H1 (cell line): ENCODE measurements around the gene RNF26. TPM values are rescaled to one million over a fixed set of nuclear protein-coding genes. Genes with fewer than 3 reads are reported as not detected.

Experiments used
- CTCF ChIA-PET: fragments of 300-600 bp; sonication (Branson Sonifier 250); formaldehyde crosslinking; loops from one replicate; lab custom pipeline; 2021; ENCODE audit not compliant: partially characterized antibody; lab: Charles Lee
- POLR2A ChIA-PET: fragments of 300-600 bp; sonication (Branson Sonifier 250); formaldehyde crosslinking; loops from one replicate; lab custom pipeline; 2021; ENCODE audit warnings: inconsistent platforms; ENCODE audit not compliant: partially characterized antibody; lab: Charles Lee
- DNase-seq, 2 experiments: peaks; one replicate each; pipeline versions ENCODE4 v3.0.0 to v3.0.0-alpha.2; 2010 to 2022; ENCODE audit warnings: low spot score in 2 of 2, low read depth in 1 of 2, mixed read lengths in 1 of 2
- FAIRE-seq: peaks from 2 replicates; lab custom pipeline; 2011; peaks lifted over from hg19 to GRCh38; lab: Jason Lieb, UNC
- H2AFZ ChIP-seq: 2 replicates; pipeline ENCODE4 v1.8.1; 2012; ENCODE audit warnings: low read length, inconsistent platforms
- H2AK5ac ChIP-seq: 2 replicates; pipeline ENCODE4 v1.6.1; 2013; ENCODE audit warnings: low read depth, low read length
- H2BK120ac ChIP-seq: replicated peaks from 2 replicates; pipeline ENCODE3; 2013; ENCODE audit warnings: low read depth, low read length, inconsistent platforms
- H2BK12ac ChIP-seq: 2 replicates; pipeline ENCODE4 v1.6.1; 2013; ENCODE audit warnings: low read depth, low read length
- H2BK15ac ChIP-seq: 2 replicates; pipeline ENCODE4 v1.6.1; 2013; ENCODE audit warnings: low read length
- H2BK20ac ChIP-seq: 2 replicates; pipeline ENCODE4 v1.6.1; 2013; ENCODE audit warnings: low read length
- H2BK5ac ChIP-seq: 2 replicates; pipeline ENCODE4 v1.6.1; 2013; ENCODE audit warnings: low read depth, low read length
- H3K14ac ChIP-seq: 2 replicates; pipeline ENCODE4 v1.6.1; 2013; ENCODE audit warnings: inconsistent platforms; ENCODE audit not compliant: insufficient read length
- H3K18ac ChIP-seq: 2 replicates; pipeline ENCODE4 v1.6.1; 2013; ENCODE audit warnings: low read length; ENCODE audit errors: extremely low read depth
- H3K23ac ChIP-seq: 2 replicates; pipeline ENCODE4 v1.6.1; 2013; ENCODE audit warnings: inconsistent platforms; ENCODE audit not compliant: insufficient read length
- H3K23me2 ChIP-seq: 2 replicates; pipeline ENCODE4 v1.6.1; 2013; ENCODE audit warnings: low read depth, low read length
- H3K27ac ChIP-seq: 2 replicates; pipeline ENCODE4 v1.6.1; 2011; ENCODE audit warnings: low read depth, low read length, inconsistent platforms
- H3K27me3 ChIP-seq, 4 experiments: replicated peaks in 1 of 4; 1 replicate in 1 of 4; 2 replicates in 3 of 4; pipeline versions ENCODE4 v1.6.1 to v1.8.1; 2011 to 2013; ENCODE audit warnings: low read length in 3 of 4, mild to moderate bottlenecking in 3 of 4, inconsistent platforms in 2 of 4, mixed read lengths in 2 of 4, moderate library complexity in 1 of 4; ENCODE audit not compliant: control insufficient read depth in 3 of 4, insufficient read depth in 3 of 4; ENCODE audit errors: extremely low read depth in 1 of 4
- H3K36me3 ChIP-seq, 4 experiments: 2 replicates each; pipeline versions ENCODE4 v1.6.1 to v1.8.1; 2011 to 2013; ENCODE audit warnings: mild to moderate bottlenecking in 4 of 4, low read length in 3 of 4, moderate library complexity in 2 of 4, control low read depth in 1 of 4, inconsistent platforms in 1 of 4; ENCODE audit not compliant: insufficient read depth in 4 of 4, control insufficient read depth in 2 of 4
- H3K4ac ChIP-seq: replicated peaks from 2 replicates; pipeline ENCODE3; 2013; ENCODE audit warnings: low read length, low read depth, mixed read lengths, inconsistent platforms; ENCODE audit not compliant: insufficient read length
- H3K4me1 ChIP-seq, 4 experiments: replicated peaks in 1 of 4; 1 replicate in 1 of 4; 2 replicates in 3 of 4; pipeline versions ENCODE4 v1.6.1 to v1.8.1; 2011 to 2013; ENCODE audit warnings: low read length in 3 of 4, inconsistent platforms in 2 of 4, mixed read lengths in 1 of 4; ENCODE audit not compliant: insufficient read depth in 4 of 4, control insufficient read depth in 3 of 4
- H3K4me2 ChIP-seq, 2 experiments: 2 replicates each; pipeline versions ENCODE4 v1.6.1 to v1.8.1; 2011 to 2013; ENCODE audit warnings: low read depth in 2 of 2, low read length in 2 of 2, control low read depth in 1 of 2, inconsistent platforms in 1 of 2, mild to moderate bottlenecking in 1 of 2; ENCODE audit not compliant: insufficient read depth in 1 of 2
- H3K4me3 ChIP-seq, 4 experiments: fragments of 200-600, 300-600 bp in 1 of 4; sonication (generic), shearing (Covaris generic), sonication (Bioruptor Twin) in 1 of 4; 2 replicates each; pipeline versions ENCODE4 v1.5.1 to v1.8.1; 2011 to 2016; ENCODE audit warnings: low read length in 4 of 4, low read depth in 3 of 4, control low read depth in 2 of 4, inconsistent platforms in 2 of 4, mild to moderate bottlenecking in 2 of 4, mixed read lengths in 1 of 4, moderate library complexity in 1 of 4; ENCODE audit not compliant: insufficient read depth in 2 of 4; ENCODE audit errors: extremely low read depth in 1 of 4
- H3K56ac ChIP-seq: replicated peaks from 2 replicates; pipeline ENCODE3; 2013; ENCODE audit warnings: low read depth, mild to moderate bottlenecking, mixed read lengths, low read length, inconsistent platforms; ENCODE audit not compliant: insufficient read length
- H3K79me1 ChIP-seq: 2 replicates; pipeline ENCODE4 v1.6.1; 2013; ENCODE audit warnings: low read depth, low read length, control low read depth
- H3K79me2 ChIP-seq, 2 experiments: 2 replicates each; pipeline versions ENCODE4 v1.6.1 to v1.8.1; 2012 to 2013; ENCODE audit warnings: low read length in 2 of 2, mild to moderate bottlenecking in 2 of 2, inconsistent platforms in 1 of 2; ENCODE audit not compliant: insufficient read depth in 2 of 2, control insufficient read depth in 1 of 2
- H3K9ac ChIP-seq, 4 experiments: replicated peaks in 1 of 4; 1 replicate in 1 of 4; 2 replicates in 3 of 4; pipeline versions ENCODE4 v1.6.1 to v1.8.1; 2011 to 2013; ENCODE audit warnings: low read depth in 3 of 4, low read length in 3 of 4, control low read depth in 2 of 4, mild to moderate bottlenecking in 2 of 4, moderate library complexity in 2 of 4, inconsistent platforms in 1 of 4; ENCODE audit errors: extremely low read depth in 1 of 4
- H3K9me3 ChIP-seq, 2 experiments: 2 replicates each; pipeline versions ENCODE4 v1.6.1 to v1.8.1; 2012 to 2013; ENCODE audit warnings: mild to moderate bottlenecking in 2 of 2, moderate library complexity in 2 of 2, control low read depth in 1 of 2, inconsistent platforms in 1 of 2, low read depth in 1 of 2, low read length in 1 of 2, mixed read lengths in 1 of 2; ENCODE audit not compliant: insufficient read depth in 2 of 2
- H4K20me1 ChIP-seq, 2 experiments: replicated peaks in 1 of 2; 2 replicates each; pipeline versions ENCODE3 to v1.8.1; 2011 to 2013; ENCODE audit warnings: inconsistent platforms in 2 of 2, low read length in 2 of 2, mild to moderate bottlenecking in 1 of 2; ENCODE audit not compliant: insufficient read depth in 2 of 2, control insufficient read depth in 1 of 2
- H4K5ac ChIP-seq: 2 replicates; pipeline ENCODE4 v1.6.1; 2013; ENCODE audit warnings: low read length, low read depth, mixed read lengths, inconsistent platforms; ENCODE audit not compliant: insufficient read length
- H4K8ac ChIP-seq: 2 replicates; pipeline ENCODE4 v1.8.0; 2013; ENCODE audit warnings: mild to moderate bottlenecking, moderate library complexity, low read length, inconsistent platforms; ENCODE audit not compliant: insufficient read depth; ENCODE audit errors: extremely low read depth
- H4K91ac ChIP-seq: replicated peaks from 2 replicates; pipeline ENCODE3; 2013; ENCODE audit warnings: low read length, mixed read lengths, inconsistent platforms; ENCODE audit not compliant: insufficient read length
- BACH1 ChIP-seq: IDR thresholded peaks from 2 replicates; pipeline ENCODE4 v1.6.1; 2012; ENCODE audit warnings: low read length, improper control_type of control experiment
- BCL11A ChIP-seq, 2 experiments: IDR thresholded peaks; one replicate each; pipeline ENCODE4 v1.6.1; 2011; ENCODE audit warnings: low read depth in 2 of 2, low read length in 2 of 2, mild to moderate bottlenecking in 2 of 2
- CTCF ChIP-seq, 3 experiments: IDR thresholded peaks; 1 replicate in 2 of 3; 2 replicates in 1 of 3; pipeline versions ENCODE4 v1.5.1 to v1.6.1; 2011; ENCODE audit warnings: low read length in 3 of 3, mild to moderate bottlenecking in 3 of 3, inconsistent platforms in 2 of 3, low read depth in 1 of 3, moderate library complexity in 1 of 3; ENCODE audit not compliant: insufficient read depth in 1 of 3; ENCODE audit errors: control extremely low read depth in 1 of 3
- JUN ChIP-seq: IDR thresholded peaks from 2 replicates; pipeline ENCODE4 v1.6.1; 2011; ENCODE audit warnings: low read depth, mild to moderate bottlenecking, improper control_type of control experiment, low read length
- KDM1A ChIP-seq: fragments of 200-600, 300-600 bp; sonication (generic); IDR thresholded peaks from 2 replicates; pipeline ENCODE4 v1.7.1; 2016; ENCODE audit warnings: mild to moderate bottlenecking, low read length, borderline replicate concordance
- RAD21 ChIP-seq, 2 experiments: IDR thresholded peaks in 1 of 2; conservative IDR thresholded peaks in 1 of 2; 2 replicates each; pipeline ENCODE4 v1.6.1; 2011; ENCODE audit warnings: low read depth in 2 of 2, low read length in 2 of 2, improper control_type of control experiment in 1 of 2, inconsistent platforms in 1 of 2, mild to moderate bottlenecking in 1 of 2, moderate library complexity in 1 of 2
- TAF7 ChIP-seq: optimal IDR thresholded peaks from 2 replicates; pipeline ENCODE3; 2011; ENCODE audit warnings: low read depth, mild to moderate bottlenecking, inconsistent platforms, low read length, moderate library complexity, borderline replicate concordance
- ZNF274 ChIP-seq: IDR thresholded peaks from 2 replicates; pipeline ENCODE4 v1.7.0; 2012; ENCODE audit warnings: low read length, borderline replicate concordance; ENCODE audit errors: extremely low read depth
- WGBS, 2 experiments: shearing (Covaris generic) in 1 of 2; methylation state at CpG; one replicate each; pipeline versions ENCODE4 v1.1.6 to v1.1.7; 2013 to 2015; ENCODE audit warnings: low lambda C conversion rate in 2 of 2, mixed read lengths in 2 of 2, inconsistent platforms in 1 of 2, low coverage in 1 of 2, missing lambda C conversion rate in 1 of 2; ENCODE audit not compliant: insufficient replicate concordance in 2 of 2, insufficient coverage in 1 of 2, insufficient read length in 1 of 2; ENCODE audit errors: extremely low coverage in 1 of 2, missing lambda C conversion rate in 1 of 2; 5-methylcytosine and 5-hydroxymethylcytosine counted together
- polyA plus RNA-seq, 7 experiments: library from polyadenylated mRNA; depleted of rRNA in 3 of 7; stranded (reverse) in 5 of 7; unstranded in 2 of 7; fragments of >200 nt in 5 of 7; fragments of 200-250 nt in 2 of 7; gene quantifications; 1 replicate in 5 of 7; 2 replicates in 1 of 7; 4 replicates in 1 of 7; pipeline versions ENCODE4 v1.2.1 to v1.2.3, GENCODE V29; 2011 to 2013; ENCODE audit warnings: missing spikeins in 2 of 7, mixed read lengths in 2 of 7
- total RNA-seq: library from RNA; stranded (reverse); fragmentation: NEBNext Ultra II Directional; extraction: Animal tissue kit (Norgen Biotek cat#: 25700); gene quantifications from 2 replicates; pipeline ENCODE4 v1.2.1, GENCODE V29; 2021

Gene RNF26
- total and polyA plus RNA-seq, 2 of the 8 experiments (the other 6 are each of a cell fraction or from before 2014, with no cell fraction given) = 82.7 to 84.0 TPM

- Histone ChIP-seq H2BK20ac (no peak overlapping the region), H3K27ac (peak overlapping the region; percentile 64; the same call in 1 of the 2 replicates), H3K9ac (no peak overlapping the region), H2BK5ac (peak overlapping the region; percentile 76; the same call in 1 of the 2 replicates), H2BK12ac (no peak overlapping the region), H3K23ac (no peak overlapping the region), H3K18ac (no peak overlapping the region), H4K8ac (no peak overlapping the region; the same call in 1 of the 2 replicates), H3K4me2 (peak overlapping the region; percentile 56 to 76), H3K23me2 (peaks cover 20% of the 10 kb centered on the region; the same call in 1 of the 2 replicates), H4K20me1 (peaks cover 3 to 16% of the 10 kb centered on the region in 2 experiments), H3K14ac (no peak overlapping the region), H3K36me3 (peaks cover 0 to 6% (median 2%) of the 10 kb centered on the region in 4 experiments; a peak in 1 of 8 replicates), H2BK15ac (peak overlapping the region; percentile 63; the same call in 1 of the 2 replicates), H2BK120ac (no peak overlapping the region), H2AK5ac (no peak overlapping the region), H3K79me1 (peaks cover 12% of the 10 kb centered on the region), H3K27me3 (peaks cover 12 to 33% (median 29%) of the 10 kb centered on the region in 4 experiments), H2AFZ (no peak overlapping the region), H3K4ac (no peak overlapping the region), H3K4me1 (peaks cover 5 to 38% (median 27%) of the 10 kb centered on the region in 4 experiments), H3K79me2 (peaks cover 5 to 26% of the 10 kb centered on the region in 2 experiments; a peak in 3 of 4 replicates), H3K9me3 (no peaks in the 10 kb centered on the region), H4K5ac (no peak overlapping the region), H3K56ac (no peak overlapping the region), H4K91ac (no peak overlapping the region), H3K4me3 (peak overlapping the region in 3 of 4 experiments; percentile 15 to 69 (median 30); a peak in 3 of 8 replicates)
- ChIA-PET POLR2A (interaction anchor here (0.9 to 3.4 kb wide), 11 partner anchors 9 to 242 kb away, joined by 3 to 29 read pairs (median 6); partner anchors contain the start of gene MCAM), CTCF (interaction anchor here (0.7 to 20.0 kb wide), 15 partner anchors 11 to 728 kb away, joined by 3 to 463 read pairs (median 7); partner anchors contain the start of genes MCAM and USP2)
- 84% methylated on average over 9 of the region's 9 CpGs; no CpG with 5 or more reads in 1 of the 2 experiments for WGBS, 2 experiments
- FAIRE-seq (no peak), DNase-seq (no peak)
- TF ChIP-seq ZNF274 = no peak
- no peak for TF ChIP-seq JUN
- TF ChIP-seq CTCF (IDR thresholded peaks at IDR 0.05; ENCODE audit: control extremely low read depth in 1 of 3, insufficient read depth in 1 of 3, low read depth in 1 of 3, low read length in 3 of 3) = no peak
- TF ChIP-seq BACH1 = no peak
- TF ChIP-seq BCL11A (IDR thresholded peaks at IDR 0.05; ENCODE audit: low read depth in 2 of 2, low read length in 2 of 2) = no peak
- no peak for TF ChIP-seq KDM1A
- TF ChIP-seq RAD21 (IDR thresholded peaks at IDR 0.05 in 1 of 2, conservative IDR thresholded peaks at IDR 0.05 in 1 of 2; ENCODE audit: low read depth in 2 of 2, low read length in 2 of 2) = no peak
- no peak for TF ChIP-seq TAF7
Observed at GRCh38 chr11:119336744-119337469, 2.6 kb downstream of the RNF26 start.
